Stimulated activated CD8-positive, alpha-beta memory T cell treated with anti-CD3 and anti-CD28 coated beads, Interleukin-7, amount 100 ng/mL, for 48 hours (primary cell): ENCODE measurements around the gene CAMK1.

Source experiments
- DNase-seq, 2 donors: peaks; one replicate each; pipeline ENCODE4 v3.0.0-alpha.2; 2020; ENCODE audit warnings: low read depth in 1 of 2; ENCODE audit errors: extremely low read depth in 1 of 2

The CAMK1 gene

DNA sequence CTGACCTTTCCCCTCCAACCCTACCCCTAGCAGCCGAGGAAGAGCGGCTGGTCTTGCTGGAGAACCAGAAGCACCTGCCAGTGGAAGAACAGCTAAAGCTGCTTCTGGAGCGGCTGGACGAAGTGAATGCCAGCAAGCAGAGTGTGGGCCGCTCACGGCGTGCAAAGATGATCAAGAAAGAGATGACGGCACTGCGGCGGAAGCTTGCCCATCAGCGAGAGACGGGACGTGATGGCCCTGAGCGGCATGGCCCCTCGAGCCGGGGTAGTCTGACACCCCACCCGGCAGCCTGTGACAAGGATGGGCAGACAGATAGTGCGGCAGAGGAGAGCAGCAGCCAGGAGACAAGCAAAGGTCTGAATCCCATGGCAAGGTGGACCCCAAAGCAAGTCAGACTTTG, 26.2 kb downstream of the CAMK1 start:
- DNase-seq = no peak

- DNase-seq = no peak
Measured at GRCh38 chr3:9742560-9742959, 27.2 kb downstream of the CAMK1 start.

DNA sequence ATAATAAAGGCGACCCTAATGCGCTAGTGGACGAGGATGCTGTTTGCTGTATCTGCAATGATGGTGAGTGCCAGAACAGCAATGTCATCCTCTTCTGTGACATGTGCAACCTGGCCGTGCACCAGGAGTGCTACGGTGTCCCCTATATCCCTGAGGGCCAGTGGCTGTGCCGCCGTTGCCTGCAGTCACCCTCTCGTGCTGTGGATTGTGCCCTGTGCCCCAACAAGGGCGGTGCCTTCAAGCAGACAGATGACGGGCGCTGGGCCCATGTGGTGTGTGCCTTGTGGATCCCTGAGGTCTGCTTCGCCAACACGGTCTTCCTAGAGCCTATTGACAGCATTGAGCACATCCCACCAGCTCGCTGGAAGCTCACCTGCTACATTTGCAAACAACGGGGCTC, 30.6 kb downstream of the CAMK1 start:
- DNase-seq = no peak

GRCh38 chr3:9736831-9737230, 32.9 kb downstream of the CAMK1 start:
- DNase-seq = no peak

- DNase-seq = no peak
Measured at GRCh38 chr3:9732740-9733115, 37.0 kb downstream of the CAMK1 start.

DNA sequence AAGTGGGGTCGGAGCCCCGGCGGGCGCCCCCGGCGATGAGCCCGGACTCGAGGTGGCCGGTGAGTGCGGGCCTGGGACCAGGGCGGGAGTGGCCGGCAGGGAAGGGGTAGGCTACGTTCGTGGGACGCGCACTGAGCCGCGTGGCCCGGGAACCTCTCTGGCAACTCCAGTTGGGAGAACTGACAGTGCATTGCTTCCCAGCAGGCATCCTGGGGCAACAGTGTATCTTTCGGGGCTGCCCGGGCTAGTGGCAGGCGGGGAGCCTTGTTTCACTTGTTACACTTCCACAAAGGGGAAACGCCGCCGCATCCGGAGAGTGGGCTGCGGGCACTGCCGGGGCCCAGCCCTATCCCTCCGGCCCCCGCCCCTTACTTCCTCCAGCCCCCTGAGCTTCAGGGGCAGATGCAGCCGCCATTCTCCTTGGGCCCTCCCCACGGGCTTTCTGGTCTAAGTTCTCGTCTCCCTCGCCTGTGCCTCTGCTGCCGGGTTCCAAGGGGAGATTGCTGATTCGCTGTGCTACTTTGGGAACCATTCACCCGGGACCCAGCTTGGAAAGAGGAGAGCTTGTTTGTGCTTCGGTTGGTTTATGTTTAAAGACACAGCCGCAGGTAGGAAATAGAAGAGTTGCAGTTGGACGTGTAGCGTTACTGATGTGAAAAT, 37.5 kb downstream of the CAMK1 start:
- peak in 1 of 2 donors; percentile 36 for DNase-seq

DNA sequence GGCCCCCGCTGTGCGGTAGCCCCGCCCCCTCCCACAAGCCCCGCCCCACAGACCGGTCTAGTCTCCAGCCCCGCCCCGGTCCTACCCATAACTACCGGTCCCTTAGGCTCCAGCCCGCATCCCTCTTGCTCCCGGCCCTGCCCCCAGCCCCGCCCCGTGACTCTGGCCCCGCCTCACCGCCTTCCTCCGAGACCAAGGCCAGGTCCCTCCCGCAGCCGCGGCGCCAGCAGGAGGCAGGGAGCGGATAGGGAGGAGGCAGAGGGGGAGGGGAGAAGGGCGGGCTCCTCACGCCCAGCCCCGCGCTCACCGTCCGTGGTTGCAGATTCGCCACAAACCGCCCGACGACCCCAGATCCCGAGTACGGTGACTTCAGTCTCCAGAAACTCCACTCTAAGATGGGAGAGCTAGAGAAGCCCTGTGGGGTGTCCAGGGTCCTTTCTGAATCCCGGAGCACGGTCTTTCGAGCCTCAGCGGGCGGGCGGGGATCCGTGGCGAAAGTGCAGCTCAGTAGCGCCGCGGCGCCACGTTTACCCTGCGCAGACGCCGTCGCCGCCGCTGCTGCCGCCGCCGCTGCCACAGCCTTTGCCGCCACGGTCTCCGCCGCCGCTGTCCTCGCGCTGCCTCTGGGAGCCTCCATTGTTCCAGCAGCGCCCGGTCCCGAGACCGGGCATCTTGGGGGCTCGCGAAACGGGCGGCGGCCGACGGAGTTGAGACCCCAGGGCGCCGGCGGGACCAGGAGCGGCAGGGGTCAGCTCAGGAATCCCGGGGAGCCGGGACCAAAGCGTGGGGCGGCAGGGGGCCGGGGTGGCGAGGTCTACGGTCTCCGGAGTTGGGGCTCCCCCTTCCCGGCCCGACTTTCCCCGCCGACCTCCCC, 38.3 kb downstream of the CAMK1 start, which contains the start of gene BRPF1:
TSS of gene BRPF1 (plus strand) at position 530 of the 874 bp plus-strand sequence. CDS start 2,406 bp downstream, outside the sequence.
- peak; percentile 100 for DNase-seq

- no peak for DNase-seq
Measured at GRCh38 chr3:9730657-9731205, 39.0 kb downstream of the CAMK1 start.

DNA sequence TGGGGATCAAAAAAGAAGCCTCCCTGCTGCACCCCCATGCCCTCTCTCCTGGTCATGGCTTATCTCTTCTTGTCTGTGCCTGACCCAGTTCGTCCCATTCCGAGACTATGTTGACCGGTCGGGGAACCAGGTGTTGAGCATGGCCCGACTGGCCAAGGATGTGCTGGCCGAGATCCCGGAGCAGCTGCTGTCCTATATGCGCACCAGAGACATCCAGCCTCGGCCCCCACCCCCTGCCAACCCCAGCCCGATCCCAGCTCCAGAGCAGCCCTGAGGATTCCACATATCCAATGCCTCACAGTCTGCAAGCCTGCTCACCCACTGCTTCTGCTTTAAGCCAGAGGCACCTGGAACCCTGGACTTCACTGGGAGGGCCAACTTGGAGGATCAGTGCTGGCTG, 40.3 kb downstream of the CAMK1 start:
- no peak for DNase-seq

DNA sequence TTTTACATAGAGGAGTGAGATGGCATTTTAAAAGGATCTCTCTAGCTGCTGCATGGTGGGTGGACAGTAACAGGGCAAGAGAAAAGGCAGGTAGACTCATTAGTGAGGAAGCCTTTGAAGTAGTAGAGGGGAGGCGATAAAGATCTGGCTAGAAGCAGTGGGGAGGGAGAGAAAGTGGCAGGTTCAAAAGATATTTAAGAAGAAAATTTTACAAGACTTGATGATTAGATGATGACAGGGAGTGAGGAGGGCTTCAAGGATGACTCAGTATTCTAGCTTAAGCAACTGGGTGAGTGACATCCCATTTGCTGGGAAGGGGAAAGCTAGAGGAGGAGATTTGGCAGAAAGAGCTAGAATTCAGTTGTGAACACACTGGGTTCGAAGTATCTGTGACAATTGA, 42.0 kb downstream of the CAMK1 start:
- no peak for DNase-seq

DNA sequence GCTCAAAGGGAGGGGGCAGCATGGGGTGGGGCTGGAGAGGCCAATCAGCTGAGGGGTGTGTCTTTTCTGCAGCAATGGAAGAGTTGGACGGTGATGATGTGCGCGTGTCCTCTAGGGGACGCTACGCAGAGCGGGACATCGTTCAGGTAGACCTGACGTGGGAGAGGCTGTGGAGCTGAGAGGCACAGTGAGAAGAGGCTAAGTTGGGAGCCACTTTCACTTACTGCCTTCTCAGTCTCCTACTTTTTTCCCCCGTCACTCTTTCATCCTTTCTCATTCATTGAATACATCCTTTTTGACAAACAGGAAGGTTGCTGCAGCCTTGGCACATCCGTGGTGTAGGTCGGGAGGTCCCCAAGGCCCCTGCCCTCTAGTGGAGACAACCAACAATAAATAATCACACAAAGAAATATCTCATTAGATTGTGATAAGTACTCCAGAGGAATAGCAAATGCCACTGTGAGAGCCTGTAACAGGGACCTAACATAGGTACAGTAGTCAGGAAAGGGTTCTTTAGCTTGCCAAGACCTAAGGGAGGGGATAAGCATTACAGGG, 42.6 kb downstream of the CAMK1 start:
- DNase-seq = peak in 1 of 2 donors; percentile 48

- no peak for DNase-seq
Measured at GRCh38 chr3:9725775-9726515, 43.8 kb downstream of the CAMK1 start.

DNA sequence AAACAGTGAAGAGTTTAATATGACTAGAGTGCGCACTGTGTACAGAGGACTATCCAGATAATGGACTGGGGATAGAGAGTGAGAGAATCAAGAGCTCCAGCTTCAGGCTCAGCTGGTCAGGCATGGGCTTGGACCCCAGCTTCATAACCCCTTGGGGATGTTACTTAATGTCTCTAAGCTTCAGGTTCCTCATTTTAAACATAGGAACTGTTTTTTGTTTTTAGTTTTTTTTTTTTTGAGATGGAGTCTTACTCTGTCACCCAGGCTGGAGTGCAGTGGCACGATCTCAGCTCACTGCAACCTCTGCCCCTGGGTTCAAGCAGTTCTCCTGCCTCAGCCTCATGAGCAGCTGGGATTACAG, 48.1 kb downstream of the CAMK1 start:
- no peak for DNase-seq

DNA sequence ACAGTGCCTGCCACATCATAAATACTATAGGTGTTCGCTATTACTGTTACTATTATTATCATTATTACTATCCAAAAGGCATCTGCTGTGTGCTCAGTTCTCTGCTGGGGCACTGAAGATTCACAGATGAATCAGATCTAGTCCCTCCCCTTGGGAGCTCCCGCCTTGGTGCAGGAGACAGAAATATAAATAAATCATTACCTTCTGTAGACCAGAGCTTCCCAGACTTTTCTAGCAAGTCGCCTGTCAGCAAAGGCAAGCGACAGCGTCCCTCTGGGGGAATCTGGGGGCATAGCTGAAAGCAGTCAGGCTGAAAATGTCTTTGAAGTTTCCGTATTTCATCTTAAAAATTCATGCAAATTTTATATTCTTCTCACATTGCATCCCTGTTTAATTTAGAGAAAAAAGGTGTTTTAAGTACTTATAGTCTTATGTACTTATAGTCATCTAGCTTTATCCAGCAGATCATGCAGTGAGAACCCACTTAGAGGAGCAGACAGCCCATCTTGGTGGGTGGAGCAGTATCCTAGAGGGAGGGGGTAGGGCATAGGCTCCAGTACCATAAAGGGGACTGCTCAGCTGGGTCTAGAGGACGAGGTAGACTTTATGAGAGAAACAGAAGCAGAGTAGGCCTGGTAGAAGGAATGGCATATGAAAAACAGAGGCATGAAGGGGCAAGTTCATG, 48.6 kb downstream of the CAMK1 start:
- DNase-seq = no peak

DNA sequence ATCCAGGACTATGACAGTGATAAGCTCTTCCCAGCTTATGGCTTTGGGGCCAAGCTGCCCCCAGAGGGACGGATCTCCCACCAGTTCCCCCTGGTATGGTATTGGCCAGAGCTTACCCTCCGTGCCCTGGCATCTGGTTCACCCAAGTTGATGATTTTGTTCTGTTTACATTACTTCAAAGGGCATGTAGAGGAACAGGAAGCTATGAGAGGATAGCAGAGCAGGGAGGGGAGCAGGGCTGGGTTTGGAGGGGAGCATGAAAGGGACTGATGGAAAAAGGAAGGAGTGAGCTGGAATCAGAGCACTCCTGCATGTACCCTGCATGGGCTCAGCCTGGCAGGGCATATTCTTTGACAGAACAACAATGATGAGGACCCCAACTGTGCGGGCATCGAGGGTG, 51.6 kb downstream of the CAMK1 start:
- no peak for DNase-seq

- no peak for DNase-seq
Measured at GRCh38 chr3:9717563-9717962, 52.2 kb downstream of the CAMK1 start.

DNA sequence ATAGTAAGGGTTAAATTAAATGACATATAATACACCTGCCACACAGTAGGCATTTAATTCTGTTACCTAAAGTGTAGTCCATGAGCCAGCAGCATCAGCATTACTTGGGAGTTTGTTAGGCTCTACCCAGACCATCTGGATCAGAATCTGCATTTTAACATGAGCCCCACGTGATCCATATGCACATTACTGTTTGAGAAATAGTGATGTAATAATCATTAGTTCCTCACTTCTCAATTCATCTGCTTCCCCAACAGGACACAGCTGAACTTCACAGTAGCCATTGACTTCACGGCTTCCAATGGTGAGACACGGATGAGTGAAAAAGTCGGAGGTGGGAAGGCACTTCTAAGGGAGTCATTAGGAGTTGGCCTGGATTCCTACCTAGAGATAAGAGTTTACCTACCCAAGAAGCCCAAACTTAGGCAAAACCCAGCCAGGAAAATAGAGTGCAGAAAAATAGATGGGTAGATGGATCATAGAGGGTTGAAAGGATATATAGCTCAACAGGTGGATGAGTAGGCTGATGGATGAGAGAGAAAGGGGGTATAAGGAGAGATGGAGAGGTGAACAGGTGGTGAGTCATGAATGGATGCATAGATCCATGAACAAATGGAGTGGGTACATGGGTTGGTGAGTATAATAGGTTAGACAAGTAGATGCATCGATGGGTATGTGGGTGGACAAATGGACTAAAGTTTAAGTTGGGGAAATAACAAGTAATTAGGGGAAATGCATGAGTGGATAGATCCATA, 52.8 kb downstream of the CAMK1 start:
- DNase-seq = no peak

DNA sequence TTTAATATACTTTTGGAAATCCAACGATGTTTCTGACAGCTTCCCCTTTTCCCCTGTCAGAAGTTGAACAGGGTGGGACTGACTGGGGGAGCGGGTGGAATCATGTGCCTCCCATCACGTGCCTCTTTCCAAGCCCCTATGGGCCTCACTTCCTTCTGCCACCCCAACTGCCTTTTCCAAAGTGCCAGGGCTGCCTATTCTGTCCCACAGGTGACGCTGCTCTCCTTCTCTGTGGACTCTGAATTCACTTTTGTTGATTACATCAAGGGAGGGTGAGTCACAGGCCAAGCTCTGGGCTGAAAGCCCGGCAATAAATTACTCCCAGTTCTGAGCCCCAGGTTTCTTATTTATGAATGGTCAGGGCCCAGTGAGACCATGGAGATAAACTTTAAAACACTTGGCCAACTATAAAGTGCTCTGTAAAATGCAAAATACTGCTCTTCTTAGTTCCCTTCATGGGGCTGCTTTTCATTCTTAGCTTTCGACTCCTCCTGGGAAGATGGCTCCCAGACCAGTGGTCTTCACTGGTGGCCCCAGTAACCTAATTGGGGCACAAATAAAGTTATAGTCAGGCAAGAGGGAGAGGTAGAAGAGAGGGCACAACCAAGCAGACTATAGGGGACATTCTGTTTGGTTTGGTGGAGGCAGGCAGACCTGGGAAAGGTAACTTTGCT, 53.8 kb downstream of the CAMK1 start:
- peak in 1 of 2 donors; percentile 39 for DNase-seq

DNA sequence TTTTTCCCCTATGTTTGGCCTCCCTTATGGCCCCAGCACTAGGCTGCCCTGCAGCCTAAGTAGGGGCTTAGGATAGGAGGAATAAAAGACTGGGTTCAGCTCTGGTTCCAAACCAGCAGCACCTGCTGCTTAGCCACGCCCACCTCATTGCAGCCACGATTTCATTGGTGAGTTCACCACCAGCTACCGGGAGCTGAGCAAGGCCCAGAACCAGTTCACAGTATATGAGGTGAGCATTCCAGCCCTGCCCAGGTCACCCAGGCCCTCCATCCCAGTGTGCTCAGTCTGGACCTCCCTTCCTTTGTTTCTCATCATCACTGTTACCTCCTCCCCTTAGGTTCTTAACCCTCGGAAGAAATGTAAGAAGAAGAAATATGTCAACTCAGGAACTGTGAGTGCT, 54.6 kb downstream of the CAMK1 start:
- no peak for DNase-seq
